Breast epithelium (tissue), 4 donors: Measurements from ENCODE around the gene TLE6. TPM values are rescaled to one million over a fixed set of nuclear protein-coding genes. Genes with fewer than 3 reads are reported as not detected.

Experiments
- DNase-seq, 2 donors: peaks; one replicate each; pipeline ENCODE4 v3.0.0-alpha.2; 2019; ENCODE audit warnings: low spot score in 2 of 2
- H3K27ac ChIP-seq, 2 donors: fragments of 200-600 bp; sonication (generic) in 1 of 2; one replicate each; pipeline ENCODE4 v1.5.1; 2016 to 2019; ENCODE audit warnings: mild to moderate bottlenecking in 1 of 2
- H3K27me3 ChIP-seq, 2 donors: fragments of 200-600 bp; sonication (generic) in 1 of 2; one replicate each; pipeline versions ENCODE4 v1.5.1 to v1.6.0; 2017 to 2019; ENCODE audit warnings: control low read depth in 1 of 2, mild to moderate bottlenecking in 1 of 2
- H3K36me3 ChIP-seq: fragments of 200-600 bp; one replicate; pipeline ENCODE4 v1.5.1; 2019
- H3K4me1 ChIP-seq, 2 donors: fragments of 200-600 bp; sonication (generic); one replicate each; pipeline ENCODE4 v1.5.1; 2016 to 2019; ENCODE audit warnings: control low read depth in 1 of 2
- H3K4me3 ChIP-seq, 3 donors: fragments of 200-600 bp; sonication (generic); 1 replicate in 2 of 3; 2 replicates in 1 of 3; pipeline ENCODE4 v1.5.1; 2016 to 2019; ENCODE audit warnings: mild to moderate bottlenecking in 3 of 3, moderate library complexity in 2 of 3
- H3K9me3 ChIP-seq, 2 donors: fragments of 200-600 bp; sonication (generic) in 1 of 2; one replicate each; pipeline ENCODE4 v1.5.1; 2016 to 2019; ENCODE audit warnings: control low read depth in 1 of 2
- CTCF ChIP-seq, 3 donors: fragments of 450-650 bp; IDR thresholded peaks; one replicate each; pipeline ENCODE4 v1.5.1; 2016 to 2017; ENCODE audit warnings: antibody characterized with exemption in 3 of 3, mild to moderate bottlenecking in 3 of 3, moderate library complexity in 3 of 3
- POLR2A ChIP-seq: fragments of 450-650 bp; IDR thresholded peaks from one replicate; pipeline ENCODE4 v1.6.1; 2016; ENCODE audit warnings: antibody characterized with exemption, mild to moderate bottlenecking, moderate library complexity
- POLR2AphosphoS5 ChIP-seq, 3 donors: sonication (generic); formaldehyde crosslinking; IDR thresholded peaks; one replicate each; pipeline ENCODE4 v1.6.1; 2017; ENCODE audit warnings: antibody characterized with exemption in 3 of 3
- intact Hi-C: fragments of 100-400 bp; cut with DNase I; formaldehyde crosslinking; loops from one replicate; pipeline ENCODE4 v1.15.1; 2023; ENCODE audit warnings: low total_unique reads
- total RNA-seq, 3 donors: library from RNA; depleted of rRNA; stranded (reverse); fragments of >200 nt; gene quantifications; one replicate each; pipeline ENCODE4 v1.1.0, GENCODE V29; 2016

The TLE6 gene
- total RNA-seq, 3 donors from 2014 or later = 1.6 to 4.3 (median 3.2) TPM

- TF ChIP-seq POLR2AphosphoS5 (IDR thresholded peaks at IDR 0.05) = peak; percentile 74 to 95 (median 85)
- TF ChIP-seq POLR2A = peak; percentile 61
- peak; percentile 6 to 58 (median 31) for TF ChIP-seq CTCF (IDR thresholded peaks at IDR 0.05)
- intact Hi-C loops = no loop called here
- H3K27ac ChIP-seq = peak within 1 kb of the TSS; percentile 97 to 98
Observed at GRCh38 chr19:2944775-2945574, 32.4 kb upstream of the TLE6 start, which contains the start of gene ZNF77. TSS of gene ZNF77 (minus strand) at chr19:2944971. CDS start at chr19:2944840, 131 bp downstream.

GRCh38 chr19:2945575-2946184, 31.7 kb upstream of the TLE6 start:
- no peak for DNase-seq
- Histone ChIP-seq H3K4me3 (peak overlapping the region; percentile 88 to 93 (median 92)), H3K27ac (peak overlapping the region; percentile 97 to 98), H3K9me3 (no peaks in the 10 kb centered on the region), H3K4me1 (peaks cover 3 to 8% of the 10 kb centered on the region in 2 donors), H3K27me3 (no peaks in the 10 kb centered on the region), H3K36me3 (no peaks in the 10 kb centered on the region)
- intact Hi-C loops = no loop called here
- TF ChIP-seq POLR2A = no peak
- no peak for TF ChIP-seq POLR2AphosphoS5 (IDR thresholded peaks at IDR 0.05)
- TF ChIP-seq CTCF (IDR thresholded peaks at IDR 0.05) = no peak

More at GRCh38 chr19:2944775-2945574, 32.4 kb upstream of the TLE6 start, which contains the start of gene ZNF77:
- Histone ChIP-seq H3K36me3 (no peaks in the 10 kb centered on the region), H3K4me3 (peak within 1 kb of the TSS; percentile 88 to 93 (median 92)), H3K27me3 (no peaks in the 10 kb centered on the region), H3K4me1 (peaks cover 3 to 8% of the 10 kb centered on the region in 2 donors), H3K9me3 (no peaks in the 10 kb centered on the region)
- DNase-seq = peak; percentile 100

GRCh38 chr19:2949939-2950285, 27.5 kb upstream of the TLE6 start:
- Histone ChIP-seq H3K9me3 (no peaks in the 10 kb centered on the region), H3K4me3 (peak overlapping the region; percentile 63 to 79 (median 73)), H3K4me1 (peaks cover 4 to 8% of the 10 kb centered on the region in 2 donors), H3K27ac (peak overlapping the region; percentile 94 to 99), H3K36me3 (no peaks in the 10 kb centered on the region), H3K27me3 (no peaks in the 10 kb centered on the region)
- DNase-seq = no peak
- TF ChIP-seq CTCF (IDR thresholded peaks at IDR 0.05) = no peak
- no peak for TF ChIP-seq POLR2A
- no peak for TF ChIP-seq POLR2AphosphoS5 (IDR thresholded peaks at IDR 0.05)
- intact Hi-C loops = no loop called here

- TF ChIP-seq POLR2A = peak; percentile 96
- peak in 1 of 3 donors; percentile 39 for TF ChIP-seq CTCF (IDR thresholded peaks at IDR 0.05)
- TF ChIP-seq POLR2AphosphoS5 (IDR thresholded peaks at IDR 0.05) = peak; percentile 98 to 99 (median 99)
- Histone ChIP-seq H3K27ac (peak overlapping the region; percentile 94 to 99), H3K9me3 (no peaks in the 10 kb centered on the region), H3K4me3 (peak overlapping the region; percentile 63 to 79 (median 73)), H3K4me1 (peaks cover 4 to 8% of the 10 kb centered on the region in 2 donors), H3K27me3 (no peaks in the 10 kb centered on the region), H3K36me3 (no peaks in the 10 kb centered on the region)
- intact Hi-C loops = no loop called here
- peak; percentile 100 for DNase-seq
Observed at GRCh38 chr19:2950286-2951124, 26.9 kb upstream of the TLE6 start.
